Activated CD8-positive, alpha-beta T cell treated with anti-CD3 and anti-CD28 coated beads for 36 hours (primary cell): ENCODE measurements around the gene PANK4. TPM values are rescaled to one million over a fixed set of nuclear protein-coding genes. Genes with fewer than 3 reads are reported as not detected.
"Not testable (repeated sequence)": the region's sequence is repeated elsewhere in the genome, so short reads cannot be mapped to it uniquely, and the experiment has no call there.

ENCODE experiments used
- ATAC-seq: fragments of 200-7000 bp; cut with Tn5 transposase; one replicate; pipeline ENCODE4 v1.10.0; 2021; ENCODE audit warnings: mild to moderate bottlenecking, moderate library complexity
- CTCF ChIA-PET: fragments of 350-600 bp; sonication (Branson Sonifier 250); formaldehyde crosslinking; loops from one replicate; lab custom pipeline; 2021; ENCODE audit warnings: antibody characterized with exemption; lab: Charles Lee
- POLR2A ChIA-PET: fragments of 350-600 bp; sonication (Branson Sonifier 250); formaldehyde crosslinking; loops from one replicate; lab custom pipeline; 2021; ENCODE audit warnings: antibody characterized with exemption; lab: Charles Lee
- DNase-seq: peaks from one replicate; pipeline ENCODE4 v3.0.0-alpha.2; 2020
- H3K27ac Mint-ChIP-seq: one replicate; pipeline ENCODE4 v1.8.0; 2021; ENCODE audit warnings: mild to moderate bottlenecking, mixed read lengths
- H3K27me3 Mint-ChIP-seq: one replicate; pipeline ENCODE4 v1.8.0; 2021; ENCODE audit warnings: mixed read lengths
- H3K36me3 Mint-ChIP-seq: one replicate; pipeline ENCODE4 v1.8.0; 2021; ENCODE audit warnings: low read depth, mixed read lengths
- H3K4me1 Mint-ChIP-seq: one replicate; pipeline ENCODE4 v1.8.0; 2021; ENCODE audit warnings: low read depth, mixed read lengths
- H3K4me3 Mint-ChIP-seq: one replicate; pipeline ENCODE4 v1.8.0; 2021; ENCODE audit warnings: mild to moderate bottlenecking, moderate library complexity, mixed read lengths
- H3K9me3 Mint-ChIP-seq: one replicate; pipeline ENCODE4 v1.8.0; 2021; ENCODE audit warnings: mixed read lengths
- CTCF ChIP-seq: fragments of 200-600 bp; IDR thresholded peaks from one replicate; pipeline ENCODE4 v1.8.0; 2022; ENCODE audit warnings: antibody characterized with exemption, mild to moderate bottlenecking
- intact Hi-C: fragments of 100-400 bp; cut with micrococcal nuclease; formaldehyde crosslinking; loops from one replicate; pipeline ENCODE4 v1.10.0; 2022
- total RNA-seq, 2 experiments: library from RNA; stranded (reverse); gene quantifications; one replicate each; pipeline ENCODE4 v1.2.3, GENCODE V29; 2021

Gene PANK4
- total RNA-seq, 2 experiments from 2014 or later: 39.0 to 40.6 TPM

DNA sequence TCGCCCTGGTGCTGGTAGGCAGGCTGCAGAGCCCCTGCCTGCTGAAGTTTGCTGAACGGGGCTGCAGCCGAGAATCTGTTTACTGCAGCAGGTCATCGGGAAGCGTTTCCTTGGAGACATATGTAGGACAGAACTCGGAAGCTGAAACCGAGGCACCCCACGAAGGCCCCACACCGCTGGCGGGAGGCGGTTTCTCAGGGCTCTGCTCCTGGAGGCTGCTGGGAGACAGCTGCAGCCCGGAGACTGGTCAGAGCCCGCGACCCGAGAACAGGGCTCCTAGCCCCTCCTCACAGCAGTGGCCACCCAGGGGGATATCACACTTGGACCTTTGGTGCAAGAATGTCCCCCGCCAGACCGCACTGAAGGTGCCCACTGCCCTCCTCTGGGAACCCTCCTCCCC is 63.0 kb downstream of the PANK4 start:
- CTCF ChIA-PET: no interaction called here
- no peaks in the 10 kb centered on the region for H3K36me3 Mint-ChIP-seq

GRCh38 chr1:2462819-2463218 is 63.6 kb downstream of the PANK4 start:
- Mint-ChIP-seq H3K27ac (no peak overlapping the region), H3K9me3 (no peaks in the 10 kb centered on the region), H3K27me3 (no peaks in the 10 kb centered on the region), H3K36me3 (no peaks in the 10 kb centered on the region), H3K4me3 (no peak overlapping the region), H3K4me1 (no peaks in the 10 kb centered on the region)
- ChIA-PET CTCF (no interaction called here), POLR2A (no interaction called here)
- intact Hi-C loops: no loop called here
- no peak for DNase-seq
- no peak for TF ChIP-seq CTCF
- no peak for ATAC-seq

More for the DNA sequence above, 63.0 kb downstream of the PANK4 start:
- Mint-ChIP-seq H3K9me3 (no peaks in the 10 kb centered on the region), H3K27me3 (no peaks in the 10 kb centered on the region), H3K4me1 (no peaks in the 10 kb centered on the region), H3K4me3 (no peak overlapping the region), H3K27ac (no peak overlapping the region)
- DNase-seq (no peak), ATAC-seq (no peak)
- intact Hi-C loops: no loop called here
- no peak for TF ChIP-seq CTCF
- POLR2A ChIA-PET: no interaction called here

GRCh38 chr1:2460996-2461751 is 65.2 kb downstream of the PANK4 start:
- POLR2A ChIA-PET: no interaction called here
- ATAC-seq: no peak
- Mint-ChIP-seq H3K4me1 (no peaks in the 10 kb centered on the region), H3K27ac (no peak overlapping the region), H3K27me3 (no peaks in the 10 kb centered on the region), H3K4me3 (no peak overlapping the region), H3K36me3 (no peaks in the 10 kb centered on the region), H3K9me3 (no peaks in the 10 kb centered on the region)
- no peak for TF ChIP-seq CTCF
- CTCF ChIA-PET: no interaction called here
- no peak for DNase-seq
- intact Hi-C loops: no loop called here

GRCh38 chr1:2460203-2460602 is 66.2 kb downstream of the PANK4 start:
- DNase-seq: no peak
- Mint-ChIP-seq H3K36me3 (no peaks in the 10 kb centered on the region), H3K9me3 (no peaks in the 10 kb centered on the region), H3K27ac (no peak overlapping the region), H3K27me3 (no peaks in the 10 kb centered on the region), H3K4me3 (no peak overlapping the region), H3K4me1 (no peaks in the 10 kb centered on the region)
- intact Hi-C loops: no loop called here
- ChIA-PET POLR2A (no interaction called here), CTCF (no interaction called here)
- no peak for ATAC-seq
- no peak for TF ChIP-seq CTCF

GRCh38 chr1:2459757-2460156 is 66.6 kb downstream of the PANK4 start:
- ChIA-PET CTCF (no interaction called here), POLR2A (no interaction called here)
- no peaks in the 10 kb centered on the region for H3K36me3 Mint-ChIP-seq
- H3K9me3 Mint-ChIP-seq: no peaks in the 10 kb centered on the region
- no peaks in the 10 kb centered on the region for H3K27me3 Mint-ChIP-seq
- DNase-seq (no peak), ATAC-seq (no peak)
- no peak for TF ChIP-seq CTCF
- H3K4me3 Mint-ChIP-seq: no peak overlapping the region
- no peak overlapping the region for H3K27ac Mint-ChIP-seq
- intact Hi-C loops: no loop called here
- no peaks in the 10 kb centered on the region for H3K4me1 Mint-ChIP-seq

GRCh38 chr1:2459102-2459753 is 67.2 kb downstream of the PANK4 start:
- H3K27ac Mint-ChIP-seq, ATAC-seq, H3K4me3 Mint-ChIP-seq, H3K27me3 Mint-ChIP-seq, intact Hi-C loops, DNase-seq, CTCF ChIA-PET, H3K4me1 Mint-ChIP-seq, H3K36me3 Mint-ChIP-seq, POLR2A ChIA-PET, H3K9me3 Mint-ChIP-seq: not testable (repeated sequence)
